G401 (cell line): Measurements from ENCODE around the gene ZC3H7A. TPM values are rescaled to one million over a fixed set of nuclear protein-coding genes. Genes with fewer than 3 reads are reported as not detected.
"Not testable (repeated sequence)": the region's sequence is repeated elsewhere in the genome, so short reads cannot be mapped to it uniquely, and the experiment has no call there.

ENCODE experiments used
- DNase-seq: peaks from one replicate; pipeline ENCODE4 v3.0.0-alpha.2; 2015; ENCODE audit warnings: low spot score
- in situ Hi-C: cut with HindIII; loops from 2 replicates; pipeline ENCODE4 v1.10.0; 2016; ENCODE audit warnings: low sequenced_read_pairs, mixed read lengths
- total RNA-seq: library from RNA; depleted of rRNA; stranded (reverse); fragments of >200 nt; shearing (Covaris generic); gene quantifications from 2 replicates; pipeline ENCODE4 v1.2.3, GENCODE V29; 2014; rRNA removed

Gene ZC3H7A
- total RNA-seq, result 37.0 and 54.2 TPM in 2 replicates

- peak; percentile 97 for DNase-seq
- in situ Hi-C loops, result no loop called here
These were observed at the start of gene ZC3H7A for GRCh38 chr16:11797166-11797956. Gene ZC3H7A, minus strand, starts transcription at chr16:11797258. Its CDS starts 14,904 bp downstream, at chr16:11782354.

DNA sequence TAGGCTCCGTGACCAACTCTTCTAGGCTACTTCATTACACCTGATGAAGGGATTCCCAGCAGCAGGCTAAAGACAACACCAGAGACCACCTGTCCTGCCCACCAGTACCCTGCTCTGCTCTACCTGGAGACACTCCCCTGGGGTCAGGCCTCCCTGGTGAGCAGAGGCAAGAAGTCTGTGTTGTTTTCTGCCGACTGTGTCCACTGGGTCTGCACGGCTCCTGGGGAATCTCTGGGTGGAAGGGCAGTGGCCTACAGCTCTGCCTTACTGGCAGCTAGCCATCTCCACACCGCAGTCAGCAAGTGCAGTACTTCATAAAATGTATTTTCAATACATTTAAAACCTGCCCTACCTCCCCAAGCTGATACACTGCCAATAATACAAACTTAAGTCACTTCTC lies 47.4 kb upstream of the ZC3H7A start:
- in situ Hi-C loops, result no loop called here
- DNase-seq, result no peak

DNA sequence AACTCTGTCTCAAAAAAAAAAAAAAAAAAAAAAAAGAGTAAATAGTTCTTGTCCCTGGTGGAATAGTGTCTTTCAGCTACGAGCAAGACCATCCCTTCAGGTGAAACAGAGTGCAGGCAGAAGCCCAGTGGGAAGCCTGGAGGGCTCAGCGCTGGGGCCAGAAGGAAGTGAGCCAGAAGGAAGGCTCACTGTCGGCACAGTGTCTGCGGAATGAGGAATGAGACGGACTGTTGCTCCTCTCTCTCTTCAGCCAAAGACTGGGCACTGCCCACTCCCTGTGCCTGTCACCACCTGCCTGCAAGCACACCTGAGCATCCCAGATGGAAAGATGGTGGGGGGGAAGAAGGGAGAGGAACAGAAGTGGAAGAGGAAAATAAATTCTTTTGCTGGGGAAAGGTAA lies 46.8 kb upstream of the ZC3H7A start:
- in situ Hi-C loops, result no loop called here
- peak; percentile 77 for DNase-seq

- no peak for DNase-seq
- in situ Hi-C loops, result no loop called here
These were observed 46.1 kb upstream of the ZC3H7A start for GRCh38 chr16:11843206-11843605.

GRCh38 chr16:11841026-11841425 lies 44.0 kb upstream of the ZC3H7A start:
- in situ Hi-C loops, result no loop called here
- no peak for DNase-seq

GRCh38 chr16:11836650-11837244 lies 39.7 kb upstream of the ZC3H7A start:
- peak; percentile 59 for DNase-seq
- in situ Hi-C loops, result no loop called here

- in situ Hi-C loops, result no loop called here
- peak; percentile 59 for DNase-seq
These were observed 39.0 kb upstream of the ZC3H7A start for GRCh38 chr16:11835891-11836649.

DNA sequence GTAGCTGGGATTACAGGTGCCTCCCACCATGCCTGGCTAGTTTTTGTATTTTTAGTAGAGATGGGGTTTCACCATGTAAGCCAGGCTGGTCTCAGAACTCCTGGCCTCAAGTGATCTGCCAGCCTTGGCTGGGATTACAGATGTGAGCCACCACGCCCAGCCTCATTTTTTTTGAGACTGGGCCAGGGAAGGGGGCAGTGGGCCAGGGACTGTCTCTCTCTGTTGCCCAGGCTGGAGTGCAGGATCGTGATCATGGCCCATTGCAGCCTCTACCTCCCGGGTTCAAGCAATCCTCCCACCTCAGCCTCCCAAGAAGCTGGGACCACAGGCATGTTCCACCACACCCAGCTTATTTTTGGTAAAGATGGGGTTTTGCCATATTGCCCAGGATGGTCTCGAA lies 38.3 kb upstream of the ZC3H7A start:
- no peak for DNase-seq
- in situ Hi-C loops, result no loop called here

DNA sequence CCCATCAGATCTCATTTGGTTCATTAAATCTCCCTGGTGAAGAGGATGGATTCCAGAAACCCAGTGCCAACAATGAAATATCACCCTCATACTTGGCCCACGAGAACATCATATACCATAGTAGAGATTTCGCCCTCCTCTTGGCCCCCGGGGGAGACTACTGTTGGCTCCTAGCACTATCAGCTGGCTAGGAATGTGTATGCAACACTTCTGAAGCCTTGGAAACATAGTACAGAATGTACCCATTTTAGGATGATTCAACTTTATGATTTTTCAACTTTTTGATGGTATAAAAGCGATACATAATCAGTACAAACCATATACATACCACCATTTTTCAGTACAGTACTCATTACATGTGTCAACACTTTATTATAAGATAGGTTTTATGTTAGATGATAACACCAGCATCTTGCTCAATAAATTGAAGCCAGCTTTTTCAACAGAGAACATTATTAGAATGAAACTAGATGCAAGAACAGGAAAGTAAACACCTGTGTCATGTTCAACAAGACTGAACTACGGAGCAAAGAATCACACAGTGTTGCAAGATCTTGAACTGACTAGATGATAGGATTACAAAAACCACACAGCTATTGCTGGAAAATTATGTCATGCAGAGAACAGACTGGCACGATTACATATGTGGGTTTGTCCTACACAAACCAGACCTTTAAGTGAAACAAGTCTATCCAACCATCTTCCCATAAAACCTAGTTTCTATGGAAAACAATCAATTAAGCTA lies 37.1 kb upstream of the ZC3H7A start:
- DNase-seq, result no peak
- in situ Hi-C loops, result no loop called here

- DNase-seq, result no peak
- in situ Hi-C loops, result no loop called here
These were observed 31.6 kb upstream of the ZC3H7A start for GRCh38 chr16:11828696-11829095.

- DNase-seq, result not testable (repeated sequence)
These were observed 28.6 kb upstream of the ZC3H7A start for GRCh38 chr16:11825520-11826165.

GRCh38 chr16:11824362-11824761 lies 27.3 kb upstream of the ZC3H7A start:
- no peak for DNase-seq
- in situ Hi-C loops, result no loop called here

More at GRCh38 chr16:11825520-11826165, 28.6 kb upstream of the ZC3H7A start:
- in situ Hi-C loops, result not testable (repeated sequence)

GRCh38 chr16:11823645-11824044 lies 26.6 kb upstream of the ZC3H7A start:
- in situ Hi-C loops, DNase-seq: not testable (repeated sequence)

GRCh38 chr16:11819798-11820197 lies 22.7 kb upstream of the ZC3H7A start:
- in situ Hi-C loops, result no loop called here

GRCh38 chr16:11818970-11819369 lies 21.9 kb upstream of the ZC3H7A start:
- in situ Hi-C loops, DNase-seq: not testable (repeated sequence)

More at GRCh38 chr16:11819798-11820197, 22.7 kb upstream of the ZC3H7A start:
- DNase-seq, result no peak

DNA sequence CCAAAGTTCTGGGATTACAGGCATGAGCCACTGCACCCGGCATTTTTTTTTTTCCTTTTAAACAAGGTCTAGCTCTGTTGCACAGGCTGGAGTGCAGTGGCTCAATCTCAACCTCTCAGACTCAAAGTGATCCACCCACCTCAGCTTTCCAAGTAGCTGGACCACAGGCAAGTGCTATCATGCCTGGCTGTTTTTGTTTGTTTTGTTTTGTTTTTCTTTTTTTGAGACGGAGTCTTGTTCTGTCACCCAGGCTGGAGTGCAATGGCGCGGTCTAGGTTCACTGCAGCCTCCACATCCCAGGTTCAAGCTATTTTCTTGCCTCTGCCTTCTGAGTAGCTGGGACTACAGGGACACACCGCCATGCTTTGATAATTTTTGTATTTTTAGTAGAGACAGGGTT lies 19.1 kb upstream of the ZC3H7A start:
- in situ Hi-C loops, result no loop called here
- no peak for DNase-seq

- in situ Hi-C loops, DNase-seq: not testable (repeated sequence)
These were observed 17.7 kb upstream of the ZC3H7A start for GRCh38 chr16:11814800-11815199.

DNA sequence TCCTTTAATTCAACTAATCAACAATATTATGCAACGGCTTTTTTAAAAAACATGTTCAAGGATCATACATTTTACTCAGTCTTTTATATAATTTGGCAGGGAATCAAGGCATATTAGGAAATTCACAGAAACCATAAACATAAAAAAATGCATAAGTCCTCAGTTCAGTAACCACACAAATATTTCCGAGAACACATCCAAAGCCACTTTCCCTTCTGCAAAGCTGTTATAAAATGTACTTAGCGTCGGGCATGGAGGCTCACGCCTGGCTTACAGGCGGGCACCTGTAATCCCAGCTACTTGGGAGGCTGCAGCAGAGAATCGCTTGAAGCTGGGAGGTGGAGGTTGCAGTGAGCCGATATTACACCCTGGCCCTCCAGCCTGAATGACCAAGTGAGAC lies 9.7 kb upstream of the ZC3H7A start:
- in situ Hi-C loops, result no loop called here
- no peak for DNase-seq

- in situ Hi-C loops, result no loop called here
- no peak for DNase-seq
These were observed 8.5 kb upstream of the ZC3H7A start for GRCh38 chr16:11805556-11805955.
